H1 (cell line): ENCODE results near the gene DGKZ. TPM values are rescaled to one million over a fixed set of nuclear protein-coding genes. Genes with fewer than 3 reads are reported as not detected.

Experiments used
- CTCF ChIA-PET: fragments of 300-600 bp; sonication (Branson Sonifier 250); formaldehyde crosslinking; loops from one replicate; lab custom pipeline; 2021; ENCODE audit not compliant: partially characterized antibody; lab: Charles Lee
- POLR2A ChIA-PET: fragments of 300-600 bp; sonication (Branson Sonifier 250); formaldehyde crosslinking; loops from one replicate; lab custom pipeline; 2021; ENCODE audit warnings: inconsistent platforms; ENCODE audit not compliant: partially characterized antibody; lab: Charles Lee
- DNase-seq, 2 experiments: peaks; one replicate each; pipeline versions ENCODE4 v3.0.0 to v3.0.0-alpha.2; 2010 to 2022; ENCODE audit warnings: low spot score in 2 of 2, low read depth in 1 of 2, mixed read lengths in 1 of 2
- FAIRE-seq: peaks from 2 replicates; lab custom pipeline; 2011; peaks lifted over from hg19 to GRCh38; lab: Jason Lieb, UNC
- H2AFZ ChIP-seq: 2 replicates; pipeline ENCODE4 v1.8.1; 2012; ENCODE audit warnings: low read length, inconsistent platforms
- H2AK5ac ChIP-seq: 2 replicates; pipeline ENCODE4 v1.6.1; 2013; ENCODE audit warnings: low read depth, low read length
- H2BK120ac ChIP-seq: replicated peaks from 2 replicates; pipeline ENCODE3; 2013; ENCODE audit warnings: low read depth, low read length, inconsistent platforms
- H2BK12ac ChIP-seq: 2 replicates; pipeline ENCODE4 v1.6.1; 2013; ENCODE audit warnings: low read depth, low read length
- H2BK15ac ChIP-seq: 2 replicates; pipeline ENCODE4 v1.6.1; 2013; ENCODE audit warnings: low read length
- H2BK20ac ChIP-seq: 2 replicates; pipeline ENCODE4 v1.6.1; 2013; ENCODE audit warnings: low read length
- H2BK5ac ChIP-seq: 2 replicates; pipeline ENCODE4 v1.6.1; 2013; ENCODE audit warnings: low read depth, low read length
- H3K14ac ChIP-seq: 2 replicates; pipeline ENCODE4 v1.6.1; 2013; ENCODE audit warnings: inconsistent platforms; ENCODE audit not compliant: insufficient read length
- H3K18ac ChIP-seq: 2 replicates; pipeline ENCODE4 v1.6.1; 2013; ENCODE audit warnings: low read length; ENCODE audit errors: extremely low read depth
- H3K23ac ChIP-seq: 2 replicates; pipeline ENCODE4 v1.6.1; 2013; ENCODE audit warnings: inconsistent platforms; ENCODE audit not compliant: insufficient read length
- H3K23me2 ChIP-seq: 2 replicates; pipeline ENCODE4 v1.6.1; 2013; ENCODE audit warnings: low read depth, low read length
- H3K27ac ChIP-seq: 2 replicates; pipeline ENCODE4 v1.6.1; 2011; ENCODE audit warnings: low read depth, low read length, inconsistent platforms
- H3K27me3 ChIP-seq, 4 experiments: replicated peaks in 1 of 4; 1 replicate in 1 of 4; 2 replicates in 3 of 4; pipeline versions ENCODE4 v1.6.1 to v1.8.1; 2011 to 2013; ENCODE audit warnings: low read length in 3 of 4, mild to moderate bottlenecking in 3 of 4, inconsistent platforms in 2 of 4, mixed read lengths in 2 of 4, moderate library complexity in 1 of 4; ENCODE audit not compliant: control insufficient read depth in 3 of 4, insufficient read depth in 3 of 4; ENCODE audit errors: extremely low read depth in 1 of 4
- H3K36me3 ChIP-seq, 4 experiments: 2 replicates each; pipeline versions ENCODE4 v1.6.1 to v1.8.1; 2011 to 2013; ENCODE audit warnings: mild to moderate bottlenecking in 4 of 4, low read length in 3 of 4, moderate library complexity in 2 of 4, control low read depth in 1 of 4, inconsistent platforms in 1 of 4; ENCODE audit not compliant: insufficient read depth in 4 of 4, control insufficient read depth in 2 of 4
- H3K4ac ChIP-seq: replicated peaks from 2 replicates; pipeline ENCODE3; 2013; ENCODE audit warnings: low read length, low read depth, mixed read lengths, inconsistent platforms; ENCODE audit not compliant: insufficient read length
- H3K4me1 ChIP-seq, 4 experiments: replicated peaks in 1 of 4; 1 replicate in 1 of 4; 2 replicates in 3 of 4; pipeline versions ENCODE4 v1.6.1 to v1.8.1; 2011 to 2013; ENCODE audit warnings: low read length in 3 of 4, inconsistent platforms in 2 of 4, mixed read lengths in 1 of 4; ENCODE audit not compliant: insufficient read depth in 4 of 4, control insufficient read depth in 3 of 4
- H3K4me2 ChIP-seq, 2 experiments: 2 replicates each; pipeline versions ENCODE4 v1.6.1 to v1.8.1; 2011 to 2013; ENCODE audit warnings: low read depth in 2 of 2, low read length in 2 of 2, control low read depth in 1 of 2, inconsistent platforms in 1 of 2, mild to moderate bottlenecking in 1 of 2; ENCODE audit not compliant: insufficient read depth in 1 of 2
- H3K4me3 ChIP-seq, 4 experiments: fragments of 200-600, 300-600 bp in 1 of 4; sonication (generic), shearing (Covaris generic), sonication (Bioruptor Twin) in 1 of 4; 2 replicates each; pipeline versions ENCODE4 v1.5.1 to v1.8.1; 2011 to 2016; ENCODE audit warnings: low read length in 4 of 4, low read depth in 3 of 4, control low read depth in 2 of 4, inconsistent platforms in 2 of 4, mild to moderate bottlenecking in 2 of 4, mixed read lengths in 1 of 4, moderate library complexity in 1 of 4; ENCODE audit not compliant: insufficient read depth in 2 of 4; ENCODE audit errors: extremely low read depth in 1 of 4
- H3K56ac ChIP-seq: replicated peaks from 2 replicates; pipeline ENCODE3; 2013; ENCODE audit warnings: low read depth, mild to moderate bottlenecking, mixed read lengths, low read length, inconsistent platforms; ENCODE audit not compliant: insufficient read length
- H3K79me1 ChIP-seq: 2 replicates; pipeline ENCODE4 v1.6.1; 2013; ENCODE audit warnings: low read depth, low read length, control low read depth
- H3K79me2 ChIP-seq, 2 experiments: 2 replicates each; pipeline versions ENCODE4 v1.6.1 to v1.8.1; 2012 to 2013; ENCODE audit warnings: low read length in 2 of 2, mild to moderate bottlenecking in 2 of 2, inconsistent platforms in 1 of 2; ENCODE audit not compliant: insufficient read depth in 2 of 2, control insufficient read depth in 1 of 2
- H3K9ac ChIP-seq, 4 experiments: replicated peaks in 1 of 4; 1 replicate in 1 of 4; 2 replicates in 3 of 4; pipeline versions ENCODE4 v1.6.1 to v1.8.1; 2011 to 2013; ENCODE audit warnings: low read depth in 3 of 4, low read length in 3 of 4, control low read depth in 2 of 4, mild to moderate bottlenecking in 2 of 4, moderate library complexity in 2 of 4, inconsistent platforms in 1 of 4; ENCODE audit errors: extremely low read depth in 1 of 4
- H3K9me3 ChIP-seq, 2 experiments: 2 replicates each; pipeline versions ENCODE4 v1.6.1 to v1.8.1; 2012 to 2013; ENCODE audit warnings: mild to moderate bottlenecking in 2 of 2, moderate library complexity in 2 of 2, control low read depth in 1 of 2, inconsistent platforms in 1 of 2, low read depth in 1 of 2, low read length in 1 of 2, mixed read lengths in 1 of 2; ENCODE audit not compliant: insufficient read depth in 2 of 2
- H4K20me1 ChIP-seq, 2 experiments: replicated peaks in 1 of 2; 2 replicates each; pipeline versions ENCODE3 to v1.8.1; 2011 to 2013; ENCODE audit warnings: inconsistent platforms in 2 of 2, low read length in 2 of 2, mild to moderate bottlenecking in 1 of 2; ENCODE audit not compliant: insufficient read depth in 2 of 2, control insufficient read depth in 1 of 2
- H4K5ac ChIP-seq: 2 replicates; pipeline ENCODE4 v1.6.1; 2013; ENCODE audit warnings: low read length, low read depth, mixed read lengths, inconsistent platforms; ENCODE audit not compliant: insufficient read length
- H4K8ac ChIP-seq: 2 replicates; pipeline ENCODE4 v1.8.0; 2013; ENCODE audit warnings: mild to moderate bottlenecking, moderate library complexity, low read length, inconsistent platforms; ENCODE audit not compliant: insufficient read depth; ENCODE audit errors: extremely low read depth
- H4K91ac ChIP-seq: replicated peaks from 2 replicates; pipeline ENCODE3; 2013; ENCODE audit warnings: low read length, mixed read lengths, inconsistent platforms; ENCODE audit not compliant: insufficient read length
- ATF2 ChIP-seq: IDR thresholded peaks from 2 replicates; pipeline ENCODE4 v1.6.1; 2012; ENCODE audit warnings: low read length, inconsistent platforms
- BACH1 ChIP-seq: IDR thresholded peaks from 2 replicates; pipeline ENCODE4 v1.6.1; 2012; ENCODE audit warnings: low read length, improper control_type of control experiment
- EP300 ChIP-seq, 2 experiments: IDR thresholded peaks; 1 replicate in 1 of 2; 2 replicates in 1 of 2; pipeline ENCODE4 v1.6.1; 2011 to 2012; ENCODE audit warnings: low read depth in 2 of 2, low read length in 2 of 2, mild to moderate bottlenecking in 2 of 2, borderline replicate concordance in 1 of 2, inconsistent platforms in 1 of 2, moderate library complexity in 1 of 2
- FOSL1 ChIP-seq: IDR thresholded peaks from 2 replicates; pipeline ENCODE4 v1.6.1; 2011; ENCODE audit warnings: mild to moderate bottlenecking, low read depth, low read length, moderate library complexity; ENCODE audit not compliant: insufficient read depth
- GTF2F1 ChIP-seq: IDR thresholded peaks from 2 replicates; pipeline ENCODE4 v1.6.1; 2012; ENCODE audit warnings: low read depth, low read length, improper control_type of control experiment, borderline replicate concordance
- JUN ChIP-seq: IDR thresholded peaks from 2 replicates; pipeline ENCODE4 v1.6.1; 2011; ENCODE audit warnings: low read depth, mild to moderate bottlenecking, improper control_type of control experiment, low read length
- SIN3A ChIP-seq, 2 experiments: IDR thresholded peaks in 1 of 2; conservative IDR thresholded peaks in 1 of 2; 2 replicates each; pipeline ENCODE4 v1.6.1; 2011 to 2012; ENCODE audit warnings: low read length in 2 of 2, improper control_type of control experiment in 1 of 2, low read depth in 1 of 2, mild to moderate bottlenecking in 1 of 2
- SIX5 ChIP-seq: IDR thresholded peaks from 2 replicates; pipeline ENCODE4 v1.6.1; 2011; ENCODE audit warnings: mild to moderate bottlenecking, low read depth, low read length
- SP4 ChIP-seq: IDR thresholded peaks from 2 replicates; pipeline ENCODE4 v1.6.1; 2012; ENCODE audit warnings: low read length, inconsistent platforms
- TAF7 ChIP-seq: optimal IDR thresholded peaks from 2 replicates; pipeline ENCODE3; 2011; ENCODE audit warnings: low read depth, mild to moderate bottlenecking, inconsistent platforms, low read length, moderate library complexity, borderline replicate concordance
- WGBS, 2 experiments: shearing (Covaris generic) in 1 of 2; methylation state at CpG; one replicate each; pipeline versions ENCODE4 v1.1.6 to v1.1.7; 2013 to 2015; ENCODE audit warnings: low lambda C conversion rate in 2 of 2, mixed read lengths in 2 of 2, inconsistent platforms in 1 of 2, low coverage in 1 of 2, missing lambda C conversion rate in 1 of 2; ENCODE audit not compliant: insufficient replicate concordance in 2 of 2, insufficient coverage in 1 of 2, insufficient read length in 1 of 2; ENCODE audit errors: extremely low coverage in 1 of 2, missing lambda C conversion rate in 1 of 2; 5-methylcytosine and 5-hydroxymethylcytosine counted together
- polyA plus RNA-seq, 7 experiments: library from polyadenylated mRNA; depleted of rRNA in 3 of 7; stranded (reverse) in 5 of 7; unstranded in 2 of 7; fragments of >200 nt in 5 of 7; fragments of 200-250 nt in 2 of 7; gene quantifications; 1 replicate in 5 of 7; 2 replicates in 1 of 7; 4 replicates in 1 of 7; pipeline versions ENCODE4 v1.2.1 to v1.2.3, GENCODE V29; 2011 to 2013; ENCODE audit warnings: missing spikeins in 2 of 7, mixed read lengths in 2 of 7
- total RNA-seq: library from RNA; stranded (reverse); fragmentation: NEBNext Ultra II Directional; extraction: Animal tissue kit (Norgen Biotek cat#: 25700); gene quantifications from 2 replicates; pipeline ENCODE4 v1.2.1, GENCODE V29; 2021

DGKZ gene
- total and polyA plus RNA-seq, 2 of the 8 experiments (the other 6 are each of a cell fraction or from before 2014, with no cell fraction given) = 84.4 to 184 TPM

- Histone ChIP-seq H3K4me3 (no peak overlapping the region), H4K91ac (peak overlapping the region; percentile 81), H3K18ac (peak overlapping the region; percentile 66), H2BK20ac (peak overlapping the region; percentile 88), H3K23ac (no peak overlapping the region), H2BK15ac (peak overlapping the region; percentile 65; the same call in 1 of the 2 replicates), H2BK5ac (peak overlapping the region; percentile 84; the same call in 1 of the 2 replicates), H3K79me2 (no peaks in the 10 kb centered on the region), H3K4me2 (no peak overlapping the region; a peak in 1 of 4 replicates), H3K4ac (no peak overlapping the region), H3K9ac (no peak overlapping the region), H2BK12ac (peak overlapping the region; percentile 78), H3K27ac (no peak overlapping the region), H4K20me1 (no peaks in the 10 kb centered on the region), H3K4me1 (peaks cover 27 to 59% (median 53%) of the 10 kb centered on the region in 4 experiments), H2BK120ac (peak overlapping the region; percentile 73), H3K14ac (no peak overlapping the region), H3K23me2 (peaks cover 8% of the 10 kb centered on the region; the same call in 1 of the 2 replicates), H2AK5ac (peak overlapping the region; percentile 91), H3K79me1 (0 out of 2 replicates have a peak, but pooled peaks cover 3% of the 10 kb centered on the region), H3K27me3 (peaks cover 10 to 30% (median 29%) of the 10 kb centered on the region in 4 experiments), H2AFZ (no peak overlapping the region), H3K56ac (no peak overlapping the region), H3K36me3 (no peaks in the 10 kb centered on the region), H4K5ac (no peak overlapping the region), H4K8ac (no peak overlapping the region), H3K9me3 (no peaks in the 10 kb centered on the region)
- ChIA-PET CTCF (interaction anchor here (0.6 to 42.5 kb wide), 5 partner anchors 22 to 97 kb away, joined by 3 to 1004 read pairs (median 7); partner anchors contain the start of genes DGKZ and MDK), POLR2A (interaction anchor here (0.7 to 1.6 kb wide), 4 partner anchors 9 to 93 kb away, joined by 3 to 5 read pairs (median 4); no protein-coding TSS in a partner anchor)
- FAIRE-seq (no peak), DNase-seq (no peak)
- 93% methylated on average over 12 of the region's 12 CpGs; no CpG with 5 or more reads in 1 of the 2 experiments for WGBS, 2 experiments
- TF ChIP-seq BACH1 = no peak
- no peak for TF ChIP-seq SP4
- no peak for TF ChIP-seq JUN
- no peak for TF ChIP-seq ATF2
- no peak for TF ChIP-seq SIX5
- TF ChIP-seq EP300 (IDR thresholded peaks at IDR 0.05; ENCODE audit: borderline replicate concordance in 1 of 2, low read depth in 2 of 2, low read length in 2 of 2) = no peak
- no peak for TF ChIP-seq TAF7
- no peak for TF ChIP-seq GTF2F1
- no peak for TF ChIP-seq FOSL1
- no peak for TF ChIP-seq SIN3A (conservative IDR thresholded peaks at IDR 0.05 in 1 of 2, IDR thresholded peaks at IDR 0.05 in 1 of 2; ENCODE audit: low read depth in 1 of 2, low read length in 2 of 2)
These were observed 10.6 kb upstream of the DGKZ start for GRCh38 chr11:46336563-46337180.
